ENCODE results near the gene SLC35F4.

SLC35F4 gene

DNA sequence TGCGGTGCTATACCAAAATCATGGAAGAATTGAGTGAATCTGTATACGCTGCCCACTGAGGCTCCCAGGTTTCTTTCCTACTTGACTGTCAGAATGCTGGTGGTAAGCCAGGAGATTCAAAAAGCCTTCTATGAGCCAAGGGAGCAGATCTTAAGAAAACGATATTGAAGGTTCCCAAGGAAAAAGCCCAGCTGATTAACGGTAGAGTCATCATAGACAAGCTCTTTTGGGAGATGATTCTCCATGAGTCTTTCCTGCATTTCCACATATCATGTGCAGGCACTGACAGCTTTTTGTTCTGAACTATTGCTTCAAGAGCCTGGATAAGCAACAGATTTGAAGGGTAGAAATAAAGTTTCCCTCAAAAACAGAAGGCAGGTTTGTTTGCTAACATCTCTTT is 17.5 kb downstream of the SLC35F4 start:
- no peak overlapping the region for H3K4me3 ChIP-seq (ENCODE audit: low read depth, low read length)
- TF ChIP-seq, protein P1, sequence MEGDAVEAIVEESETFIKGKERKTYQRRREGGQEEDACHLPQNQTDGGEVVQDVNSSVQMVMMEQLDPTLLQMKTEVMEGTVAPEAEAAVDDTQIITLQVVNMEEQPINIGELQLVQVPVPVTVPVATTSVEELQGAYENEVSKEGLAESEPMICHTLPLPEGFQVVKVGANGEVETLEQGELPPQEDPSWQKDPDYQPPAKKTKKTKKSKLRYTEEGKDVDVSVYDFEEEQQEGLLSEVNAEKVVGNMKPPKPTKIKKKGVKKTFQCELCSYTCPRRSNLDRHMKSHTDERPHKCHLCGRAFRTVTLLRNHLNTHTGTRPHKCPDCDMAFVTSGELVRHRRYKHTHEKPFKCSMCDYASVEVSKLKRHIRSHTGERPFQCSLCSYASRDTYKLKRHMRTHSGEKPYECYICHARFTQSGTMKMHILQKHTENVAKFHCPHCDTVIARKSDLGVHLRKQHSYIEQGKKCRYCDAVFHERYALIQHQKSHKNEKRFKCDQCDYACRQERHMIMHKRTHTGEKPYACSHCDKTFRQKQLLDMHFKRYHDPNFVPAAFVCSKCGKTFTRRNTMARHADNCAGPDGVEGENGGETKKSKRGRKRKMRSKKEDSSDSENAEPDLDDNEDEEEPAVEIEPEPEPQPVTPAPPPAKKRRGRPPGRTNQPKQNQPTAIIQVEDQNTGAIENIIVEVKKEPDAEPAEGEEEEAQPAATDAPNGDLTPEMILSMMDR (IDR thresholded peaks at IDR 0.05; ENCODE audit: low read depth, low read length): no peak

DNA sequence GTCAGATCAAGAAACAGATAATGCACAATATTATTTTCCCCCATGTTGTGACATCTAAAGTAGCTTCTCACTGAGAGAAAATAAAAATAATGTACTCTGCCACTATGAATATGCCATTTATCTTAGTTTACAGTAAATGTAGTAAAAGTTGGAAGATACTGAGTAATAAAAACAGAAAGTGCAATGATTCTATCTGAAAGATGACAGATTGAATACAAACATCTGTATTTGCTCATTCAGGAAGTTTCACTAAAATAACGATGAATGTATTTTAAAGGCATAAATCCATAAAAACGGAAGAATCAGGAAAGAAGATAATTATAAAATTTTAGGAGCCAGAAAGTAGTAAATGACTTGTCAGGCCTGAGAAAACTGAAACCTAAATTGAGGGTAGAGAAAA is 18.2 kb downstream of the SLC35F4 start:
- TF ChIP-seq, protein P1 (IDR thresholded peaks at IDR 0.05; ENCODE audit: low read depth, low read length): no peak
- no peak overlapping the region for H3K4me3 ChIP-seq (ENCODE audit: low read depth, low read length)

DNA sequence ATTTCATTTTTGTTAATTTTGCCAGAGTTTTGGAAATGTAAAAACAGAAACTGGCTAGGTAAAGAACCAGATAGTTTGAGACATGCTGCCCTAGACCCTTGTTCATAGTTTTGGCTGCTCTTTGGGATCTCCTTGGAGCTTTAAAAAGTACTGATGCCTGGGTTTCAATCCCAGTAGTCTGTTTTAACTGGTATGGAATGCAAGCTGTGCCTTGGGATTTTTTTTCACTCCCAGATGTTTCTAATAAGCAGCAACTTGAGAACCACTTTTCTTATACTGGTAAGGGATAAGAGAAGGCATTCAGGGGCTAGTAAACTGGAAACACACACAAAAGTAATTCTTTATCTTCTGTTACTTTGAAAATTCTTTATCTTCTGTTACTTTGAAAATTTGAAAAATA is 18.8 kb downstream of the SLC35F4 start:
- no peak overlapping the region for H3K4me3 ChIP-seq (ENCODE audit: low read depth, low read length)
- TF ChIP-seq, protein P1 (IDR thresholded peaks at IDR 0.05; ENCODE audit: low read depth, low read length): no peak

DNA sequence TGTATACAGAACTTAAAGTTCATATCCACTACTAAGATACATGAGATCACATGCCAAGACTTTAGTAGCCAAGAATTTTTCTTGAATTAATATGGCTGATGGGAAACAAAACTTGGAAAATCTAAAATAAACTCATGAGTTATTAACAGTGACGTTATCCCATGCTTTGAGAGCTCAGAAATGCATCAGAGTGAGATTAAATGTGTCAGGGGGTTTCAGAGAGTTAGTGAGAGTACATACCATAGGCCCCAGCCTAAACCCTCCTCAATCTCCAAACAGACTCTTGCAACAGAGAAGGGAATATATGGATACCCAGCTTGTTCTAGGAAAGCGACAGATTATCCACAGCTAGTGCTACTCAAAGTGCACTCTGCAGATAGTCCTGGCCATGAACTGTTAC is 19.3 kb downstream of the SLC35F4 start:
- no peak overlapping the region for H3K4me3 ChIP-seq (ENCODE audit: low read depth, low read length)
- TF ChIP-seq, protein P1 (IDR thresholded peaks at IDR 0.05; ENCODE audit: low read depth, low read length): no peak

DNA sequence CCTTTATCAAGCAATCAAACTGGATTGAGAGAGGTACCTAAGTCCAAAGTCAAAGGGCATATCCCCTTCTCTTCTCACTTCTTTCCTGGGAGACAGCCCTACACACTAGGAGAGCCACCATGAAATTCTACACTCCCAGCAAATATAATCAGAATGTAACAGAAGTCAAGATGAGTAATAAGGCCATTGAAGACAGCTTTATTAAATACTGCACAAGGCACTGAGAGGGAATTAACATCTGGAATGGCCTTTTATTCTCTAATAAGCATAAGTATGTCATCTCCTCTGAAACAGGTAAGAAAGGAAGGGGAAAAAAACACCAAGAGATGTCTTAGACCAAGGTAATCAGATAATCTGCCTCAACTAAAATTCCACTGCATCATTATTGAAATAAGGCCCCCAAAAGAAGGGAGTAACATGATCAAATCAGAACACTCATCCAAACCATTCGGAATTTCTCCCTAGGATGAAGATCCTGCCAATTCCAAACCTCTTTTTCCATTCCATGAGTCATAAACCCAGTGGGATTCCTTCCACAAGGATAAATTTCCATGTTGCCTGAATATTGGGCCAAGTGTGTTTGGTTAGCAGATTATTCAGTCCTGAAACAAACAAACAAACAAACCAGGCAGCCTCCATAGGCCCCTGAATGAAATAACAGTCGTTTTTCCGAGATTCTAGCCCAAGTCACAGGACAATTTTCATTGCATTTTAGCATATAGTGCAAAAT is 19.9 kb downstream of the SLC35F4 start:
- TF ChIP-seq, protein P1 (IDR thresholded peaks at IDR 0.05; ENCODE audit: low read depth, low read length): no peak
- no peak overlapping the region for H3K4me3 ChIP-seq (ENCODE audit: low read depth, low read length)

DNA sequence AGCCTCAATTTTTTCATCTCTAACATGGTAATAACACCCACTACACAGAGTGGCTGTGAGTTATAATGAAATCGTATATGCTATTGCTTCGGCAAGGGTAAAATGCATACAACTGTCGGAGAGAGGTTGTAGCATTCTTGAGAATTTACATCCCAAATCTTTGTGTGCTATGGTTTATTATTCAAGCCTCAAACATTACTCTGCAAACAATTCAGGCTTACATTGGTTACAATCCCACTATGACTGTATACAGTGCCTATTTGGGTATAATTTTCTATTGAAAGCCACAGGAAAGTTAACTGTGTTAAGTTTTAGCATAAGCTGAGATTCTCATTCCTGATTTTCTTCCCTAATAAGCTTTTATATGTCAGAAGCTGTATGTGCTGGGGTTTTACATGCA is 20.6 kb downstream of the SLC35F4 start:
- TF ChIP-seq, protein P1 (IDR thresholded peaks at IDR 0.05; ENCODE audit: low read depth, low read length): no peak
- no peak overlapping the region for H3K4me3 ChIP-seq (ENCODE audit: low read depth, low read length)

DNA sequence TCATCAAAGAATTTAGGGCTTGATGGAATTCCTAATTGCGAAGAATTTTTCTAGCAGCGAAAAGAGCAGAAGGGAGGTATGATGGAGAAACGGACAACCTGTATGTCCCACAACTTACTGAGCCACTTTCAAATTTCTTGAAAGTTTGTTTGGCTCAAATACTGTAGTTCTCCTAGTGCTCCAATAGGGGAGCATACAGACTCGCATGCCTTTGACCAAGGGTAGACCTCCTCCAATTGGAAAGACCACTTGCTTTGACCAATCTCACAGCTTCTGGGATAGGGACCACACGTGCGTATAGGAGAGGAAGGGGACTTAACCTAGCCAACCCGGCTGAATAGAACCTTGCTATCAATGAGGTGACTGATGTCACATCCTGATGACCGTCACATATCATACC is 28.6 kb downstream of the SLC35F4 start:
- TF ChIP-seq, protein P1 (IDR thresholded peaks at IDR 0.05; ENCODE audit: low read depth, low read length): no peak
- H3K4me3 ChIP-seq (ENCODE audit: low read depth, low read length): no peak overlapping the region

Measured in WI38 (cell line).